Activated B cell treated with CpG ODN at 0.5 μM for 24 hours (primary cell): ENCODE results near the gene WNT9A. TPM values are rescaled to one million over a fixed set of nuclear protein-coding genes. Genes with fewer than 3 reads are reported as not detected.

Experiments used
- ATAC-seq: fragments of 200-7000 bp; cut with Tn5 transposase; one replicate; pipeline ENCODE4 v1.10.0; 2021; ENCODE audit warnings: low read depth, mild to moderate bottlenecking, moderate library complexity
- CTCF ChIA-PET: fragments of 350-600 bp; sonication (Branson Sonifier 250); formaldehyde crosslinking; loops from one replicate; lab custom pipeline; 2021; ENCODE audit warnings: antibody characterized with exemption; lab: Charles Lee
- POLR2A ChIA-PET: fragments of 350-600 bp; sonication (Branson Sonifier 250); formaldehyde crosslinking; loops from one replicate; lab custom pipeline; 2021; ENCODE audit warnings: antibody characterized with exemption; lab: Charles Lee
- DNase-seq: peaks from one replicate; pipeline ENCODE4 v3.0.0; 2022
- H3K27ac Mint-ChIP-seq: one replicate; pipeline ENCODE4 v1.8.0; 2020; ENCODE audit warnings: mixed read lengths
- H3K27me3 Mint-ChIP-seq: one replicate; pipeline ENCODE4 v1.8.0; 2021; ENCODE audit warnings: mixed read lengths
- H3K36me3 Mint-ChIP-seq: one replicate; pipeline ENCODE4 v1.8.0; 2021; ENCODE audit warnings: low read depth, mixed read lengths
- H3K4me1 Mint-ChIP-seq: one replicate; pipeline ENCODE4 v1.8.0; 2021; ENCODE audit warnings: mixed read lengths
- H3K4me3 Mint-ChIP-seq: one replicate; pipeline ENCODE4 v1.8.0; 2020; ENCODE audit warnings: mild to moderate bottlenecking, mixed read lengths
- H3K9me3 Mint-ChIP-seq: one replicate; pipeline ENCODE4 v1.8.0; 2020; ENCODE audit warnings: mixed read lengths
- CTCF ChIP-seq: fragments of 200-600 bp; IDR thresholded peaks from one replicate; pipeline ENCODE4 v1.8.0; 2022; ENCODE audit warnings: antibody characterized with exemption, mild to moderate bottlenecking
- intact Hi-C: fragments of 100-400 bp; cut with micrococcal nuclease; formaldehyde crosslinking; loops from one replicate; pipeline ENCODE4 v1.15.1; 2024
- total RNA-seq: library from RNA; stranded (reverse); gene quantifications from 2 replicates; pipeline ENCODE4 v1.2.3, GENCODE V29; 2022

WNT9A gene
- total RNA-seq, 1 donor from 2014 or later, result not detected

GRCh38 chr1:227949341-227949921 lies 1.7 kb upstream of the WNT9A start:
- ChIA-PET POLR2A (no interaction called here), CTCF (no interaction called here)
- intact Hi-C loops, result no loop called here
- Mint-ChIP-seq H3K27ac (no peak overlapping the region), H3K4me3 (no peak overlapping the region), H3K36me3 (no peaks in the 10 kb centered on the region), H3K4me1 (peaks cover 9% of the 10 kb centered on the region), H3K9me3 (no peaks in the 10 kb centered on the region), H3K27me3 (peaks cover 23% of the 10 kb centered on the region)
- peak; percentile 8 for DNase-seq
- ATAC-seq, result no peak
- TF ChIP-seq CTCF, result no peak

GRCh38 chr1:227948493-227949260 lies 945 bp upstream of the WNT9A start:
- ATAC-seq, result no peak
- DNase-seq, result peak; percentile 10
- no peak overlapping the region for H3K27ac Mint-ChIP-seq
- CTCF ChIA-PET, result no interaction called here
- POLR2A ChIA-PET, result no interaction called here
- H3K27me3 Mint-ChIP-seq, result peaks cover 20% of the 10 kb centered on the region
- intact Hi-C loops, result no loop called here
- H3K4me1 Mint-ChIP-seq, result peaks cover 9% of the 10 kb centered on the region
- H3K9me3 Mint-ChIP-seq, result no peaks in the 10 kb centered on the region
- H3K36me3 Mint-ChIP-seq, result no peaks in the 10 kb centered on the region
- no peak for TF ChIP-seq CTCF
- H3K4me3 Mint-ChIP-seq, result peak overlapping the region; percentile 48

GRCh38 chr1:227947386-227947675 lies 401 bp downstream of the WNT9A start:
- Mint-ChIP-seq H3K4me3 (peak overlapping the region; percentile 59), H3K4me1 (peaks cover 9% of the 10 kb centered on the region), H3K27ac (no peak overlapping the region), H3K36me3 (no peaks in the 10 kb centered on the region), H3K27me3 (peaks cover 25% of the 10 kb centered on the region), H3K9me3 (no peaks in the 10 kb centered on the region)
- CTCF ChIA-PET, result no interaction called here
- no peak for TF ChIP-seq CTCF
- DNase-seq (peak; percentile 13), ATAC-seq (no peak)
- POLR2A ChIA-PET, result interaction anchor here (0.7 kb wide), 1 partner anchor 168 kb away, joined by 4 read pairs; no protein-coding TSS in a partner anchor
- intact Hi-C loops, result no loop called here

GRCh38 chr1:227946624-227947385 lies 927 bp downstream of the WNT9A start:
- intact Hi-C loops, result loop anchor here (1.0 kb wide), 2 partner anchors 185 to 466 kb away; no protein-coding TSS in a partner anchor
- Mint-ChIP-seq H3K4me1 (peaks cover 9% of the 10 kb centered on the region), H3K27me3 (peaks cover 25% of the 10 kb centered on the region), H3K36me3 (no peaks in the 10 kb centered on the region), H3K4me3 (peak overlapping the region; percentile 59), H3K9me3 (no peaks in the 10 kb centered on the region), H3K27ac (no peak overlapping the region)
- CTCF ChIA-PET, result interaction anchor here (1.2 to 1.4 kb wide), 2 partner anchors 183 to 185 kb away, joined by 3 read pairs; no protein-coding TSS in a partner anchor
- no peak for TF ChIP-seq CTCF
- POLR2A ChIA-PET, result interaction anchor here (0.5 to 0.7 kb wide), 2 partner anchors 37 to 169 kb away, joined by 3 to 4 read pairs; no protein-coding TSS in a partner anchor
- peak; percentile 32 for DNase-seq
- peak; percentile 62 for ATAC-seq
